NCI-H446 treated with DMSO at 0.1 percent for 48 hours (cell line): ENCODE data around the gene RPS13.
A peak's percentile ranks its signal among the peaks of the same experiment; 100 is the strongest.
"Not testable (repeated sequence)": the region's sequence is repeated elsewhere in the genome, so short reads cannot be mapped to it uniquely, and the experiment has no call there.

Source experiments
- DNase-seq: peaks from one replicate; lab custom pipeline; 2025; lab: John Stamatoyannopoulos, UW

RPS13 gene

DNA sequence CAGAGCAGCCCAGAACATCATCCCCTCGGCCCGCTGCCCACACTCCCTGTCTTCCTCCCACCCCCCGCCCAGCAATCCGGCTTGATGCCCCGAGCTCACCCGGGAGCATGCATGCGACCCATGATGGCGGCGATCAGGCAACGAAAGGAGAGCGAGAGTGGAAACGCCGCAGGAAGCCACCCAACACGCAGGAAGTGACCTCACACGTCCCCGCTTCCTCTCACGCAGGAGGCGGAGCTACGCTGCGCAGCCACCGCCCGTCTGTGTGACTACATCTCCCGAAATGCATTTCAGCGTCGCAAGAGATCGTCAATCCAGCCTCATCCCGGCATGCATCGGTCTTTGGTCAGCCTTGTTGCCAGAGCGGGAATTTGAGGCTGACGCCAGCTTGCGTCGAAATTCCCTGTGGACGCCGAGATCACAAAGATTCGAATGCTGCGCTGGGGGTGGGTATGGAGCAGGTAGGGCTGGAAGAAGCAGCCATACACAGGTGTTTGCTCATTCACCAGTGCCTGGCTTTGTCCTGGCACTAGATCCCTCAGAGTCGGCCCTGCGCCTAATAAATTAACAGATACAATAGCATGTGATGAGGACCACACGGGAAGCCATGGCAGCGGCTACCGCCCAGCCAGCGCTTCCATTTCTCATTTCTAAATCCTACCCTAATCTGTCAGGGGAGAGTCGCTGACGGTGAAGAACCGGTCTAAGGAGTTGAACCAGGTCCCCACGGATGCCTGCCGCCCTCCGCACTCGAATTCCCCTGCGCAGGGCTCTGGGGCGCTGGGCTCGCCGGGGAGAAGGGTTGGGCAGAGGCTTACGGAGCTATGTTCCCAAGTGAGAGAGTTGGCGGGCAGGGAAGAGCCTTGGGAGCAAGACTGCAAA lies at the start of gene RPS13:
Gene RPS13 (minus strand): TSS at position 148 of the 882 bp plus-strand sequence. CDS start 26 bp downstream, at position 122.
- DNase-seq, result peak; percentile 99

DNA sequence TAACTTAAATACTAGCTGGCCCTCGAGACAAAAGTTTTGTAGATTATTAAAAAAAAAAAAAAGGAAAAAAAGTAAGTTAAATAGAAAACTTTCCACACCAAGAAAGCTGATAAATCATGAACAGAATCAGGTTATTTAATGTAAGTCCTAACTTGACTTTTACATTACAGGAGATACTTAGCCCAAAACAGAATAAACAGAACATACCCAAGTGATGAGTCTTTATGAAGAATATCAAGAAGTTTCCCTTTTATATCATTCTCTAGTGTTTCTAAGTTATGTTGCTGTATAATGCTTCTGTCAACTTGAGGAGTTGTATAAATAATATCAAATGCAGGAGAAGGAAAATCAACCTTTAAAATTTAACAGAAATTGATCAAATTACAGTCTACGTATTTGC lies 44.5 kb upstream of the RPS13 start:
- DNase-seq, result no peak

GRCh38 chr11:17117262-17117661 lies 39.8 kb upstream of the RPS13 start:
- DNase-seq, result no peak

GRCh38 chr11:17116117-17116516 lies 38.6 kb upstream of the RPS13 start:
- no peak for DNase-seq

DNA sequence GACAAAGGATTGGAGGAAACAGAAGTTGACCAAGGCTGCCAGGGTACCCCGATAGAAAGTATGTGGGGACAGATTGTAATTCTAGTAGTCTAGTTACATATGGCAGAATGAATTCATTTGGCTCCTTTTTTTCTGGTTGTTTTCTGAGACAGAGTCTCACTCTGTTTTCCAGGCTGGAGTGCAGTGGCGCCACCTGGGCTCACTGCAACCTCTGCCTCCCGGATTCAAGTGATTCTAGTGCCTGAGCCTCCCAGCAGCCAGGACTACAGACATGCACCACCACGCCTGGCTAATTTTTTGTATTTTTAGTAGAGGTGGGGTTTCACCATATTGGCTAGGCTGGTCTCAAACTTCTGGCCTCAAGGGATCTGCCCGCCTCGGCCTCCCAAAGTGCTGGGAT lies 30.3 kb upstream of the RPS13 start:
- DNase-seq, result not testable (repeated sequence)

- DNase-seq, result not testable (repeated sequence)
These were observed 28.1 kb upstream of the RPS13 start for GRCh38 chr11:17105404-17106040.

DNA sequence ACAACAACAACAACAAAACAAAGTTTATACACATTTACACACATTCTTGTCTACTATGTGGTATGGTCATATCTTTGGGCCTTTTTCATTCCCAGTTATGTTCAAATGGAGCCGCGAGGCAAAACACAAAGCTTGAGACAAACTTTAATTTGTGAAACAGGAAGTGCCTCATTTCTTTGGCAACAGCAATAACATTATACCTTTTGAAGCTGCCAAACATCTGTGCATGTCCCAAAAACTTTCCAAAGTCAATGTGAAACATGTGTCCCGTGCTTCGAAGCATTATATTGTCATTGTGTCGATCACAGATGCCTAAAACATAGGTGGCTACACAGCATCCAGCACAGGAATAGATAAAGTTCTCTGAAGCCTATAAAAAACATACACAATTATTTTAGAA lies 25.0 kb upstream of the RPS13 start:
- no peak for DNase-seq

- no peak for DNase-seq
These were observed 21.2 kb upstream of the RPS13 start for GRCh38 chr11:17098658-17099057.

DNA sequence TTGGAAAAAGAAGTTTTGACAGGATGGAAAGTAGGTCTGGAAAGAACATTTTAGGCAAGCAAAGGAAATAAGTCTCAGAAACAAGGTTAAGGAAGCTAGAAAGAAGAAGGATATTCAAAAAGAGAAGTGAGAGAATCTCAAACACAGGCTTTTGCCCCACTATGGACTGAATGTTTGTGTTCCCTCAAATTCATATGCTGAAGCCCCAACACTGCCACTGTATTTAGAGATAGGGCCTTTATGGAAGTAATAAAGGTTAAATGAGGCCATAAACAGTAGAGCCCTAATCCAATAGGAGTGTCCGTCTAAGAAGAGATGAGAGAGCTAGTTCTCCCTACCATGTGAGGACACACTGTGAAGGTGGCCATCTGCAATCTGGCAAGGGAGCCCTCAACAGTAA lies 20.6 kb upstream of the RPS13 start:
- no peak for DNase-seq

DNA sequence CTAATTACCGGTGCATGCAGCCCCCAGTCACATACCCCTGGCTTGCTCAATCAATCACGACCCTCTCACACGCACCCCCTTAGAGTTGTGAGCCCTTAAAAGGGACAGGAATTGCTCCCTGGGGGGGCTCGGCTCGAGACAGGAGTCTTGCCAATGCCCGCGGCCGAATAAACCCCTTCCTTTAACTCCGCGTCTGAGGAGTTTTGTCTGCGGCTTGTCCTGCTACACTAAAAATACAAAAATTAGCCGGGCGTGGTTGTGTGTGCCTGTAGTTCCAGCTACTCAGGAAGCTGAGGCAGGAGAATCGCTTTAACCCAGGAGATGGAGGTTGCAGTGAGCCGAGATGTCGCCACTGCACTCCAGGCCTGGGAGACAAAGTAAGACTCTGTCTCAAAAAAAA lies 8.5 kb upstream of the RPS13 start:
- not testable (repeated sequence) for DNase-seq

DNA sequence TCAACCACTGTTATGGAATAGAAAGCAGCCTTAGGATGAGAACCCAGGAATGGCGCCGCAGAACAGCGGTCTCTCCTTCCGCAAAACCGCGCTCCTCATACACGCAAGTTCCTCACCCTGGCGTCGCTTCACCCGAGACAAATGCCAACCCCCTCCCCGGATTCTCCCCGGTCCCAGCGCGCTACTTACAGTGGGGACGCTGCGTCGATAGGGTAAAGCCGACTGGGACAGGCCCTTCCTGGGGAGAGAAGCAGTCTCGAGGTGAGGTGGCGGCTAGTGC lies 287 bp downstream of the RPS13 start:
- no peak for DNase-seq

DNA sequence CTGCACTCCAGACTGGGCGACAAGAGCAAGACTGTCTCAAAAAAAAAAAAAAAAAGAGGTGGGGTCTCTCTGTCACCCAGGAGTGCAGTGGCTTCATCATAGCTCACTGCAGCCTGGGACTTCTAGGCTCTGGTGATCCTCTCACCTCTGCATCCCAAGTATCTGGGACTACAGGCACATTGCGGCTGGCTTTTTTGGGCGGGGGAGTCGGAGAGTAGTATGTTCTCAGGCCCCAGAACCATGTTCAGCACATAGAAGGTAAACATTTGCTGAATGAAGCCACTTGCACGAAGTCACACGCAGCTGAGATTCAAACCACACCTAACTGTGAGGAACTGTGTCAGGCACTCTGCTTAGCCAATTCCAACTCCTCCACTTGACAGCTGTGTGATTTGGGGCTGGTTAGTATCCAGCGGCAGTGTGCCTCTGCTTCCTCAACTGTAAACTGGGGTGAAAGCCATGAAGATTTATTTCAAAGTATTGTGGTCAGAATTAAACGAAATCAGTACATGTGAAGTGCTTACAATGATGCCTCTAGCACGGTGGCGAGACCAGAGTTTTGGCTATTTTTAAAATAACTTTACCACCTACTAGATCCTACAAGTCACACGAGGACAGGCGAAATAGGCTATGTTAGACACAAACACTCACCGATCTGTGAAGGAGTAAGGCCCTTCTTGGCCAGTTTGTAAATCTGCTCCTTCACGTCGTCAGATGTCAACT lies 789 bp downstream of the RPS13 start:
- no peak for DNase-seq

- DNase-seq, result no peak
These were observed 2.0 kb downstream of the RPS13 start for GRCh38 chr11:17075506-17075905.

GRCh38 chr11:17073370-17074027 lies 4.0 kb downstream of the RPS13 start:
- no peak for DNase-seq

GRCh38 chr11:17067417-17067816 lies 10.1 kb downstream of the RPS13 start:
- DNase-seq, result no peak

GRCh38 chr11:17066691-17067090 lies 10.8 kb downstream of the RPS13 start:
- no peak for DNase-seq

- no peak for DNase-seq
These were observed 14.1 kb downstream of the RPS13 start for GRCh38 chr11:17063171-17064002.

- DNase-seq, result not testable (repeated sequence)
These were observed 26.3 kb downstream of the RPS13 start for GRCh38 chr11:17051146-17051545.

GRCh38 chr11:17048491-17048890 lies 29.0 kb downstream of the RPS13 start:
- not testable (repeated sequence) for DNase-seq

DNA sequence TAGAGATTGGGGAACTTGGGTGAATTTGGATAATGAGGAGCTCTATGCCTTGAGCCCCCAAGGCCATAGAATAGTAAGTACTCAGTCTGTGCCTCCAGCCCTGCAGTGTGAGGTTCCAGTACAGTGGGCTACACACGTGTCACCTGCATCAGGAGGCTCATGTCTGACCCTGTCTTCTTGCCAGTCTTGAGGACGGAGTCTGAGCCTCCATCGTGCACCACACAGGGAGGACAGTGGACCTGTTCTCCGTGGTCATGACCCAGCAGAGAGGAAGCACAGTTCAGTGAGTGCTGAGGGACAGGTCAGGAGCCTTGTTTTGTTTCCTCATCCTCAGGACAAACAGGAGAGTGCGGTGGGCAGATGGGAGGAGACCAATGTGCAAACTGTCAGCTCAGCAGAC lies 30.8 kb downstream of the RPS13 start:
- DNase-seq, result no peak
